Measurements from ENCODE around the gene ARRDC1.
"Not testable (repeated sequence)": the region's sequence is repeated elsewhere in the genome, so short reads cannot be mapped to it uniquely, and the experiment has no call there.

Gene ARRDC1

GRCh38 chr9:137613738-137614523, 8.4 kb downstream of the ARRDC1 start:
- no peak for DNase-seq

DNA sequence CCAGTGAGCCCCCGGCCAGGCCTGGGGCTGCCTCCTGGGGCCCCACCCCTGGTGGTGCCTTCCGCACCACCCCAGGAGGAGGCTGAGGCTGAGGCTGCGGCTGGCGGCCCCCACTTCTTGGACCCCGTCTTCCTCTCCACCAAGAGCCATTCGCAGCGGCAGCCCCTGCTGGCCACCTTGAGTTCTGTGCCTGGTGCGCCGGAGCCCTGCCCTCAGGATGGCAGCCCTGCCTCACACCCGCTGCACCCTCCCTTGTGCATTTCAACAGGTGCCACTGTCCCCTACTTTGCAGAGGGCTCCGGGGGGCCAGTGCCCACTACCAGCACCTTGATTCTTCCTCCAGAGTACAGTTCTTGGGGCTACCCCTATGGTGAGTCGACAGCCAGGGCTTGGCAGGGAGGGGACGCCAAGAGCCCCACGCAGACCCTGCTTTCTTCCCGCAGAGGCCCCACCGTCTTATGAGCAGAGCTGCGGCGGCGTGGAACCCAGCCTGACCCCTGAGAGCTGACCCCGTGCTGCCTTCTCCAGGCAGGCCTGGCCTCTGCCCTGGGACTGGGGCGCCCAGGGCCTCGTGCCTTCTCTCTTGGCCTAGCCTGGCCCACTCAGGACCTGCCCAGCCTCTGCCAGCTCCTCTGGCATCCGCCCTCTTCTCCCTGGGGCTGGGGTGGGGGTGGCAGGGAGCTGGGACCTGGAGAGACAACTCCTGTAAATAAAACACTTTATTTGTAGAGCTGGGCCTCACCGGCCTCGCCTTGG, 9.3 kb downstream of the ARRDC1 start:
- no peak for DNase-seq

DNA sequence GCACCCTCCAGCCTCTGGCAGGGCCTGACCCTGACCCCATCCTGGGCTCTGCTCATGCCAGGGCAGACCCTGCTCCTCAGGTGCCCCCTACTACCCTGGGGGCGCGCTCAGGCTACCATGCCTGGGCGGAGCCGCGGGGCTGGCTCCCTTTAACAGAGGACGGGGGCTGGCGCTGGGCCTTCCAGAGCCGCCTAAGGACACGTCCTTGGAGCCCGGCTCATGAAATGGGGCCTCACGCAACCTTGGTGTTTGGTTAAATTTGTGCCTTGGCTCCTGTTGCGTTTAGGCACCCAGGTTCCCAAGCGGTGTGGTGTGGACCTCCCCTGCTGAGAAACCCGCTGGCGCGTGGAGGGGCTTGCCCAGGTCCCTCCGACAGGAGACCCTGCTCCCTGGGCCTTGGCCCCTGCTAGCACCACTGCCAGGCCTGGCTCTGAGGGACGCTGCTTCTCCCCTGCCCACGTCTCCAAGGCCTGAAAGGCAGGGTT, 9.9 kb downstream of the ARRDC1 start:
- no peak for DNase-seq

- DNase-seq, result peak; percentile 87
Measured at GRCh38 chr9:137618105-137619067, 12.9 kb downstream of the ARRDC1 start, which contains the start of gene EHMT1. EHMT1 (plus strand) TSS chr9:137619005; CDS start chr9:137619029, 24 bp downstream.

- DNase-seq, result no peak
Measured at GRCh38 chr9:137619240-137620047, 14.0 kb downstream of the ARRDC1 start.

DNA sequence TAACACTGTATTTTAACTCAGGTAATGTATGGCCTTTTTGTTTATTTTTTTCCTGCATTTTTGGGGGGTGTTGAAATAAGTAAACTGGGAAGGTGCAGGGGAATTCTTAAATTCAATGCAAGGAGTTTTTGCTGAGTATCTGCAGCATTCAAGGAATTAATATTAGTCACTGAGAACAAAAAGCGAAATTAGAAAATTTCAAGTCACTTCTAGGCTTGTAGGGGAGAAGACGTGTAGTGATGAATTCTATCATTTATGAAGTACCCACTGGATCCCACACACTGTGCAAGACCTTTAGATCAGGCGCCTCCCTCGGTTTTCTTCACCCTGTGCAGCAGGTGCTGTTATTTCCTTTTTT, 14.5 kb downstream of the ARRDC1 start:
- no peak for DNase-seq

- no peak for DNase-seq
Measured at GRCh38 chr9:137620581-137620980, 15.1 kb downstream of the ARRDC1 start.

DNA sequence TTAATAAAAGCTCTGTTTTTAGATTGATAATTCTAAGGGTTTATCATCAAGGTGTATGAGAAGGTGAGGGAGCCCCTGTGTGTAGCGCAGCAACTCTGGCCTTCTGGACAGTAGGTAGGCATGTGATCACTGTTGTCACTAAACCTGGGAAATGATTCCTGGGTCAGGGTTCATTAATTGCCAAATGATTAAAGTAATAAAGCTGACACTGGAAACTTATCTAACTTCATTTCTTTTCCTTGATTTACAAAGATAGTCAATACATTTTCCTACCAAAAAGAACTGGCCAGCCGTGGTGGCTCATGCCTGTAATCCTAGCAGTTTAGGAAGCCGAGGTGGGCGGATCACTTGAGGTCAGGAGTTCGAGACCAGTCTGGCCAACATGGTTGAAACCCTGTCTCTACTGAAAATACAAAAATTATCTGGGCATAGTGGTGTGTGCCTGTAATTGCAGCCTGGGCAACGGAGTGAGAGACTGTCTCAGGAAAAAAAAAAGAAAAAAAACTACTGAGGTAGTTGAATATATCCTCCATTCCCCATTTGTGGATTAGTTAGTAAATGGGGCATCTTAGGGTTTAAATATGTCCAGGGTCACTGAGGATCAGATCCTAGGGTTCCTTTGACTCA, 15.8 kb downstream of the ARRDC1 start:
- no peak for DNase-seq

GRCh38 chr9:137622211-137622610, 16.7 kb downstream of the ARRDC1 start:
- DNase-seq, result not testable (repeated sequence)

DNA sequence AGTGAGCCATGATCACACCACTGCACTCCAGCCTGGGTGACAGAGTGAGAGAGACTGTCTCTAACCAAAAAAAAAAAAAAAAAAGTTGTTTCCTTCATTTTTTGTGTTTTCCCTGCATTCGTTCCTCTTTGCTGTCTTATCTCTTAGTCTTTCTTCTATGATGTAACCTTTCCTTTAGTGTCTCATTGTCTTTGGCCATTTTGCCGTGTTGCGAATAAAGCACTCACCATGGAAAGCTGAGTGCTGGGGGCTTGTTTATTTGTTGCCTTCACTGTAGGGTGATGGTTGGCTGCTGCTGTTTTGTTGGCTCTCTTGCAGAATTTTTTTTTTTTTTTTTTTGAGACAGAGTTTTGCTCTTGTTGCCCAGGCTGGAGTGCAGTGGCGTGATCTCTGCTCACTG, 21.0 kb downstream of the ARRDC1 start:
- no peak for DNase-seq

GRCh38 chr9:137627406-137627805, 21.9 kb downstream of the ARRDC1 start:
- DNase-seq, result not testable (repeated sequence)

GRCh38 chr9:137630126-137630525, 24.6 kb downstream of the ARRDC1 start:
- DNase-seq, result no peak

- no peak for DNase-seq
Measured at GRCh38 chr9:137630679-137631078, 25.2 kb downstream of the ARRDC1 start.

DNA sequence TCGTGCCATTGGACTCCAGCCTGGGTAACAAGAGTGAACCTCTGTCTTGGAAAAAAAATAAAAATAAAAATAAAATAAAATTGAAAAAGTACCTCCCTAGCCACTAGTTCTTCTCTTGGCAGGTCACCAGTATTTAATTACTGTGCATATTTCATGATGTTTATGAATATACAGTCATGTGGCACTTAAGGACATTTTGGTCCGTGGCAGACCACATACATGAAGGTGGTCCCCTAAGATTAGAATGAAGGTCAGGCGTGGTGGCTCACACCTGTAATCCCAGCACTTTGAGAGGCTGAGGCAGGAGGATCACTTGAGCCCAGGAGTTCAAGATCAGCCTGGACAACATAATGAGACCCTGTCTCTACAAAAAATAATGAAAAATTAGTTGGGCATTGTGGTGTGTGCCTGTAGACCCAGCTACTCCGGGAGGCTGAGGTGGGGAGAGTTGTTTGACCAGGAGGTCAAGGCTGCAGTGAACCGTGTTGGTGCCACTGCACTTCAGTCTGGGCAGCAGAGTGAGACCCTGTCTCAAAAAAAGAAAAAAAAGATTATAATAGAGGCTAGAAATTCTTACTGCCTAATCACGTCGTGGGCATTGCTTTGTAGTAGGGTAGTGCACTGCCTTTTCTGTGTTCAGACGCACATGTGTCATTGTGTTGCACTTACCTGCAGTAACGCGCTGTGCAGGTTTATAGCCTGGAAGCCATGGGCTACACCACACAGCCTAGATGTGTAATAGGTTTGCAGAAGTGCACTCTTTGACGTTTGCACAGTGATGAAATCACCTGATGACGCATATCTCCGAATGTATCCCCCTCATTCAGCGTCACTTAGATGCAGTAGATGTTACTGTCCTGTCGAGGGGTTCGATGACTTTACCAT, 26.1 kb downstream of the ARRDC1 start:
- DNase-seq, result no peak

GRCh38 chr9:137632230-137633161, 27.0 kb downstream of the ARRDC1 start:
- no peak for DNase-seq

- no peak for DNase-seq
Measured at GRCh38 chr9:137634016-137634415, 28.5 kb downstream of the ARRDC1 start.

DNA sequence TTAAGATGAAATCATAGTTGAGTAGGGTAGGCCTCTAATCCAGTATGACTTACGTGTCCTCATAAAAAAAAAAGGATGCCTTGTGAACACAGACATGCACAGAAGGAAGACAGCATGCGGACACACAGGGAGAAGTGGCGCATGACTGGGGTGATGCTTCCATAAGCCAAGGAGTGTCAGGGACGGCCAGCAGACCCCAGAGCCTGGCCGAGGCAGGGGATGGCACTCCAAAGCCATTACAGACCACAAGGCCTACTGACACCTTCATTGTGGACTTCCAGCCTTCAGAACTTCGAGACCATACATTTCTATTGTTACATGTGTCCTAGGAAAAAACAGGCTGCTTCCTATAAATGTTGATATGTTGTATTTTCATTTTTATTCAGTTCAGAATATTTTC, 33.2 kb downstream of the ARRDC1 start:
- DNase-seq, result no peak

GRCh38 chr9:137639303-137640051, 34.0 kb downstream of the ARRDC1 start:
- no peak for DNase-seq

GRCh38 chr9:137640862-137641261, 35.4 kb downstream of the ARRDC1 start:
- no peak for DNase-seq

Data from activated naive CD4-positive, alpha-beta T cell treated with anti-CD3 and anti-CD28 coated beads, Interleukin-2, amount 50 U/mL, for 16 hours (primary cell).